ENCODE measurements around the gene RNU7-1. TPM values are rescaled to one million over a fixed set of nuclear protein-coding genes. Genes with fewer than 3 reads are reported as not detected.

Gene RNU7-1
- total and polyA plus RNA-seq, 9 donors: not detected

DNA sequence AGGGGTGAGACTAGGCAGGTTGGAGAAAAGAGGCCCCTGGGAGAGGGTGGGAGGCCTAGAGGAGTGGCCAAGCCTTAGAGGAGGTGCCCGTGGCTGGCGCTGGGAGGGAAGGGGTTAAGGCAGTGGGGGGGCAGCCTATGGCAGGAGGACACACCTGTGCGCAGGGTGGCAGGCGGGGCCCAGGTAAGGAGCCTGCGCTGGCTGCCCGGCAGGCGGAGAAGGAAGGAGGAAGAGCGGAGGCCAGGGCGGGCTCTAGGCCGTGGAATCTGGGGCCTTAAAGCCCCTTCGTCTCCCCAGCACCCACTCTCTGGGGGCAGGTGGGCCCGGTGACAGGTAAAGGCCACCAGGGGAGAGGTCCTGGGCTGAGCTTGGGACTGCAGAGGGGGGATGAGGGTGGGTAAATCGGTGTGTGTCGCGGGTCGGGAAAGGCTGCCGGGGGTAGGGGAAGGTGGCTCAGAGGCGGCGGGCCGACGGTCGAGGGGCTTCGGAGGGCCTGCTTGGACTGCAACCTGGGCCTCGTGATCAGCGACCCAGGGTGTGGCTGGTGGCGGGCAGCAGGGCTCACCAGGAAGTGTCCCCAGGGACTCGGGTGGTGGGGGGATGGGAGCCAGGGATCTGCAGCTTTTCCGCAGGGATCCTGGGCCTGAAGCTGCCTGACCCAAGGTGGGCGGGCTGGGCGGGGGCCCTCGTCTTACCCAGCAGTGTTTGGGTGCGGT is 19.6 kb downstream of the RNU7-1 start:
- intact Hi-C loops (cut with DNase I): loop anchor here in 2 of 4 donors (10.0 kb wide), 1 partner anchor 98 kb away; the partner anchor contains the start of gene TPI1 (in 2 of the 2)
- Histone ChIP-seq H3K27me3 (no peaks in the 10 kb centered on the region), H3K4me1 (ENCODE audit: insufficient read depth) (peaks cover 8% of the 10 kb centered on the region), H3K9me3 (no peaks in the 10 kb centered on the region), H3K36me3 (no peaks in the 10 kb centered on the region), H3K4me3 (peak overlapping the region; percentile 14), H3K27ac (no peak overlapping the region)
- DNase-seq: peak in 4 of 5 donors; percentile 37 to 56 (median 48)
- TF ChIP-seq, protein P1, sequence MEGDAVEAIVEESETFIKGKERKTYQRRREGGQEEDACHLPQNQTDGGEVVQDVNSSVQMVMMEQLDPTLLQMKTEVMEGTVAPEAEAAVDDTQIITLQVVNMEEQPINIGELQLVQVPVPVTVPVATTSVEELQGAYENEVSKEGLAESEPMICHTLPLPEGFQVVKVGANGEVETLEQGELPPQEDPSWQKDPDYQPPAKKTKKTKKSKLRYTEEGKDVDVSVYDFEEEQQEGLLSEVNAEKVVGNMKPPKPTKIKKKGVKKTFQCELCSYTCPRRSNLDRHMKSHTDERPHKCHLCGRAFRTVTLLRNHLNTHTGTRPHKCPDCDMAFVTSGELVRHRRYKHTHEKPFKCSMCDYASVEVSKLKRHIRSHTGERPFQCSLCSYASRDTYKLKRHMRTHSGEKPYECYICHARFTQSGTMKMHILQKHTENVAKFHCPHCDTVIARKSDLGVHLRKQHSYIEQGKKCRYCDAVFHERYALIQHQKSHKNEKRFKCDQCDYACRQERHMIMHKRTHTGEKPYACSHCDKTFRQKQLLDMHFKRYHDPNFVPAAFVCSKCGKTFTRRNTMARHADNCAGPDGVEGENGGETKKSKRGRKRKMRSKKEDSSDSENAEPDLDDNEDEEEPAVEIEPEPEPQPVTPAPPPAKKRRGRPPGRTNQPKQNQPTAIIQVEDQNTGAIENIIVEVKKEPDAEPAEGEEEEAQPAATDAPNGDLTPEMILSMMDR (IDR thresholded peaks at IDR 0.05): no peak
- TF ChIP-seq EP300 (IDR thresholded peaks at IDR 0.05): no peak
- TF ChIP-seq POLR2A (IDR thresholded peaks at IDR 0.05): no peak
- WGBS, 3 donors: 80 to 81% (median 81%) methylated on average over 30 to 32 of the region's 32 CpGs

DNA sequence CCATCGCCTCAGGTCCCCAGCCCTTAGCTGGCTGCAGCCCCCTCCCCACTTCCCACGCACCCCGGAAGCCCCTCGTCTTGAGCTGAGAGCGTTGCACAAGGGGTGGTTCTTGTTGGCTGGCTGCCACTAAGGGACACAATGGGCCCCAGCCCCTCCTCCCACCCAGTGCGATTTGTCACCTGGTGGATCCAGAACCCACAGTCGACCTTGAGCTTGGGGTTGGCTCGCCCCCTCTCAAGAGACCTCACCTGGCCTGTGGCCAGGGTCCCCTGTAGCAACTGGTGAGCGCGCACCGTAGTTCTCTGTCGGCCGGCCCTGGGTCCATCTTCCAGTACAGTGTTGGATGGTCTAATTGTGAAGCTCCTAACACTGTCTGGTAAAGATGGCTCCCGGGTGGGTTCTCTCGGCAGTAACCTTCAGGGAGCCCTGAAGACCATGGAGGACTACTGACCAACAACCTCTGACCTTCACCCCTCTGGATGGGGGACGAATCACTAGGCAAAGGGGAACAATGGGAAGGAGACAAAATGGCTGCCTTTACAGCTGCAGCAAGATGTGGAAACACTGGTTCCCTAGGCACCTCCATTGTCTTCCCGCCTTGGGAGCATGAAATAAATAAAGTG is 20.3 kb downstream of the RNU7-1 start:
- Histone ChIP-seq H3K27ac (no peak overlapping the region), H3K4me1 (ENCODE audit: insufficient read depth) (peaks cover 8% of the 10 kb centered on the region), H3K9me3 (no peaks in the 10 kb centered on the region), H3K27me3 (no peaks in the 10 kb centered on the region), H3K4me3 (peak overlapping the region; percentile 14), H3K36me3 (no peaks in the 10 kb centered on the region)
- no peak for TF ChIP-seq EP300 (IDR thresholded peaks at IDR 0.05)
- TF ChIP-seq, protein P1 (IDR thresholded peaks at IDR 0.05): no peak
- no peak for TF ChIP-seq POLR2A (IDR thresholded peaks at IDR 0.05)
- WGBS, 3 donors: 68 to 80% (median 71%) methylated on average over 16 to 17 of the region's 17 CpGs
- DNase-seq: peak in 4 of 5 donors; percentile 44 to 62 (median 52)
- intact Hi-C loops (cut with DNase I): loop anchor here in 3 of 4 donors (2.0 to 10.0 kb wide), 3 partner anchors 19 to 99 kb away; partner anchors contain the start of genes TPI1 (in 2 of the 3) and C12orf57 (in 1 of the 3)

DNA sequence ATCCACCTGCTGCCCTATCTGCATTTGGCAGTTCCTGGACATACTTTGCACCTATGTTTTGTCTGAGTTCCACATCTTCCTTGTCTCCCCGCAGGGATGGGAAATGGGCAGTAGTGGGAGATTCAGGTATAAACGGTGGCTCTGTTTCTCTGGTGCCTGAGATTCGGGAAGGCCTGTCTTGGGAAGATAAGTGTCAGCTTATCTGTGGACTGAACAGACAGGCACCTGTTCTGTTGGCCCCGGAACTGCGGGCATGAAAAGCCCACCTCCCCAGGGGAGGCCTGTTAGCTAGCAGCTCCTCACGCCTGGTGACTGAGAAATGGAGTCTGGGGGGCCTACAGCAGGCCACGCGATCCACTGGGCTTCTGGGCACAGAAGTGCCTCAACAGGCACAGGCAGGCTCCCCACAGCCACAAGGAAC is 21.0 kb downstream of the RNU7-1 start:
- Histone ChIP-seq H3K9me3 (no peaks in the 10 kb centered on the region), H3K27me3 (no peaks in the 10 kb centered on the region), H3K4me3 (no peak overlapping the region), H3K27ac (peak overlapping the region; percentile 57 to 67), H3K36me3 (no peaks in the 10 kb centered on the region), H3K4me1 (ENCODE audit: insufficient read depth) (peaks cover 12% of the 10 kb centered on the region)
- 63 to 73% (median 66%) methylated on average over 8 of the region's 8 CpGs for WGBS, 3 donors
- TF ChIP-seq POLR2A (IDR thresholded peaks at IDR 0.05) (no peak), EP300 (IDR thresholded peaks at IDR 0.05) (no peak)
- TF ChIP-seq, protein P1 (IDR thresholded peaks at IDR 0.05): no peak
- DNase-seq: peak in 1 of 5 donors; percentile 45
- intact Hi-C loops (cut with DNase I): loop anchor here (2.0 to 10.0 kb wide), 4 partner anchors 20 to 100 kb away; partner anchors contain the start of genes TPI1 (in 4 of the 4) and C12orf57 (in 1 of the 4)

- TF ChIP-seq, protein P1 (IDR thresholded peaks at IDR 0.05): peak; percentile 85 to 90 (median 87)
- no peak for TF ChIP-seq POLR2A (IDR thresholded peaks at IDR 0.05)
- intact Hi-C loops (cut with DNase I): loop anchor here (2.0 to 10.0 kb wide), 4 partner anchors 20 to 100 kb away; partner anchors contain the start of genes TPI1 (in 4 of the 4) and C12orf57 (in 1 of the 4)
- DNase-seq: peak; percentile 86 to 90 (median 90)
- H3K9me3 ChIP-seq: no peaks in the 10 kb centered on the region
- peak overlapping the region; percentile 57 to 67 for H3K27ac ChIP-seq
- no peaks in the 10 kb centered on the region for H3K27me3 ChIP-seq
- 12 to 18% (median 16%) methylated on average over 12 of the region's 12 CpGs for WGBS, 3 donors
- no peak overlapping the region for H3K4me3 ChIP-seq
- no peaks in the 10 kb centered on the region for H3K36me3 ChIP-seq
- peaks cover 12% of the 10 kb centered on the region for H3K4me1 ChIP-seq (ENCODE audit: insufficient read depth)
These were observed 21.5 kb downstream of the RNU7-1 start for GRCh38 chr12:6965026-6965661.

Measured in ovary (tissue), 9 donors.